Neural cell (in vitro differentiated cells): Measurements from ENCODE around the gene TRPC4AP. TPM values are rescaled to one million over a fixed set of nuclear protein-coding genes. Genes with fewer than 3 reads are reported as not detected.

Experiments
- H2AFZ ChIP-seq: fragments of 200-600, 300-800 bp; sonication (generic), shearing (Covaris generic); 2 replicates; pipeline ENCODE4 v1.6.0; 2014; ENCODE audit warnings: low read depth, mild to moderate bottlenecking, antibody characterized with exemption, low read length, moderate library complexity
- H3F3A ChIP-seq: fragments of 200-600 bp; shearing (Covaris generic); 2 replicates; pipeline ENCODE4 v1.6.1; 2016; ENCODE audit warnings: mild to moderate bottlenecking, moderate library complexity, mixed read lengths, antibody characterized with exemption, low read length; ENCODE audit not compliant: insufficient read depth, poor library complexity, severe bottlenecking
- H3K27ac ChIP-seq: fragments of 200-600, 300-800 bp; sonication (generic), shearing (Covaris generic); 2 replicates; pipeline ENCODE4 v1.5.1; 2014; ENCODE audit warnings: mild to moderate bottlenecking, low read length, moderate library complexity
- H3K27me3 ChIP-seq: fragments of 300-800, 200-600 bp; sonication (generic), shearing (Covaris generic); 2 replicates; pipeline ENCODE4 v1.6.0; 2014; ENCODE audit warnings: mild to moderate bottlenecking, low read depth, low read length, moderate library complexity; ENCODE audit not compliant: insufficient read depth
- H3K36me3 ChIP-seq: fragments of 300-800, 200-600 bp; sonication (generic), shearing (Covaris generic); 2 replicates; pipeline ENCODE4 v1.5.1; 2014; ENCODE audit warnings: mild to moderate bottlenecking, antibody characterized with exemption, low read length, moderate library complexity; ENCODE audit not compliant: insufficient read depth
- H3K4me2 ChIP-seq: fragments of 300-800, 200-600 bp; sonication (generic), shearing (Covaris generic); 2 replicates; pipeline ENCODE4 v1.6.0; 2014; ENCODE audit warnings: mild to moderate bottlenecking, low read length
- H3K4me3 ChIP-seq: fragments of 300-800, 200-600 bp; sonication (generic), shearing (Covaris generic); 2 replicates; pipeline ENCODE4 v1.5.1; 2014; ENCODE audit warnings: mild to moderate bottlenecking, low read length, moderate library complexity
- H3K79me2 ChIP-seq: fragments of 200-600 bp; shearing (Covaris generic); replicated peaks from 2 replicates; pipeline ENCODE4 v1.6.0; 2014; ENCODE audit warnings: mild to moderate bottlenecking, low read length, moderate library complexity; ENCODE audit not compliant: insufficient read depth
- H3K9ac ChIP-seq: fragments of 300-800, 200-600 bp; sonication (generic), shearing (Covaris generic); 2 replicates; pipeline ENCODE4 v1.6.1; 2016; ENCODE audit warnings: mild to moderate bottlenecking, low read length, mixed read lengths
- H3K9me2 ChIP-seq: fragments of 200-600 bp; shearing (Covaris generic); 2 replicates; pipeline ENCODE4 v1.6.1; 2016; ENCODE audit warnings: mild to moderate bottlenecking, low read length, mixed read lengths; ENCODE audit not compliant: insufficient read depth
- H3K9me3 ChIP-seq: fragments of 200-600, 300-800 bp; sonication (generic), shearing (Covaris generic); 2 replicates; pipeline ENCODE4 v1.6.1; 2016; ENCODE audit warnings: mild to moderate bottlenecking, mixed run types, low read length, moderate library complexity, mixed read lengths
- H4K20me1 ChIP-seq: fragments of 200-600 bp; shearing (Covaris generic); 2 replicates; pipeline ENCODE4 v1.6.1; 2016; ENCODE audit warnings: mild to moderate bottlenecking, mixed run types; ENCODE audit not compliant: insufficient read depth
- EP300 ChIP-seq: fragments of 450-650 bp; conservative IDR thresholded peaks from 2 replicates; pipeline ENCODE4 v1.6.1; 2014; ENCODE audit warnings: antibody characterized with exemption, mild to moderate bottlenecking, moderate library complexity; ENCODE audit not compliant: poor library complexity, severe bottlenecking
- EZH2 ChIP-seq: fragments of 200-600, 300-800 bp; shearing (Covaris generic), sonication (generic); IDR thresholded peaks from 2 replicates; pipeline ENCODE4 v1.6.1; 2014; ENCODE audit warnings: antibody characterized with exemption, low read length, borderline replicate concordance, mild to moderate bottlenecking; ENCODE audit not compliant: insufficient read depth, poor library complexity, severe bottlenecking
- MXI1 ChIP-seq: fragments of 450-650 bp; conservative IDR thresholded peaks from 2 replicates; pipeline ENCODE4 v1.6.1; 2014; ENCODE audit warnings: antibody characterized with exemption, mild to moderate bottlenecking; ENCODE audit not compliant: poor library complexity, severe bottlenecking
- POLR2AphosphoS5 ChIP-seq: IDR thresholded peaks from 2 replicates; pipeline ENCODE4 v1.6.1; 2012
- RAD21 ChIP-seq: fragments of 450-650 bp; conservative IDR thresholded peaks from 2 replicates; pipeline ENCODE4 v1.6.1; 2014; ENCODE audit warnings: antibody characterized with exemption, mild to moderate bottlenecking, moderate library complexity
- SMC3 ChIP-seq: fragments of 450-650 bp; conservative IDR thresholded peaks from 2 replicates; pipeline ENCODE4 v1.6.1; 2014; ENCODE audit warnings: antibody characterized with exemption, mild to moderate bottlenecking, moderate library complexity; ENCODE audit not compliant: poor library complexity
- TAF1 ChIP-seq: IDR thresholded peaks from 2 replicates; pipeline ENCODE4 v1.6.1; 2012; ENCODE audit warnings: low read depth
- polyA plus RNA-seq: library from polyadenylated mRNA; depleted of rRNA; stranded (reverse); fragments of >200 nt; gene quantifications from 2 replicates; pipeline ENCODE4 v1.2.3, GENCODE V29; 2014
- TF ChIP-seq, protein P1 (sequence below): fragments of 450-650 bp; IDR thresholded peaks from 2 replicates; pipeline ENCODE4 v1.5.1; 2014; ENCODE audit warnings: antibody characterized with exemption, mild to moderate bottlenecking, moderate library complexity; ENCODE audit not compliant: poor library complexity, severe bottlenecking
- TF ChIP-seq, protein P2 (sequence below): IDR thresholded peaks from 2 replicates; pipeline ENCODE4 v1.6.1; 2012; ENCODE audit warnings: borderline replicate concordance

The TRPC4AP gene
- polyA plus RNA-seq, 1 donor from 2014 or later: 85.9 TPM

DNA sequence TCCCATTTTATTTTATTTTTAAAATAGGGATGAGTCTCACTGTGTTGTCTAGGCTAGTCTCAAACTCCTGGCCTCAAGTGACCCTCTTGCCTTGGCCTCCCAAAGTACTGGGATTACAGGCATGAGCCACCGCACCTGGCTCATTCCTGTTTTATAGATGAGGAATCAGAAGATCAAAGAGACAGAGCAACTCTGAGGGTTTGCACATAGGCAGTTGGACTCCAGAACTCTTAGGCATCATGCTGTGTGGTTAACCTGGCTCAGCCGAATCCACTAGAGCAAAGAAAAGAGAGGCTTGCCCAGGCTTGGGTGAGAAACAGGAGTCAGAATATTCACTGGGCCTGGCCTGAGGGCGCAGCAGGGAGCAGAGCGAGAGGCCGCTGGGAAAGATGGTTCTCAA lies 127.6 kb downstream of the TRPC4AP start:
- Histone ChIP-seq H3K27me3 (no peaks in the 10 kb centered on the region), H3K4me3 (no peak overlapping the region), H3K36me3 (no peaks in the 10 kb centered on the region), H3K79me2 (no peaks in the 10 kb centered on the region), H3F3A (no peaks in the 10 kb centered on the region), H2AFZ (no peak overlapping the region), H3K9me2 (no peaks in the 10 kb centered on the region), H3K9ac (no peak overlapping the region), H4K20me1 (no peaks in the 10 kb centered on the region), H3K9me3 (no peaks in the 10 kb centered on the region), H3K4me2 (no peak overlapping the region), H3K27ac (no peak overlapping the region)
- TF ChIP-seq TAF1 (no peak), EP300 (no peak), RAD21 (no peak), EZH2 (no peak), POLR2AphosphoS5 (no peak), MXI1 (no peak), SMC3 (no peak)
- TF ChIP-seq, protein P1, sequence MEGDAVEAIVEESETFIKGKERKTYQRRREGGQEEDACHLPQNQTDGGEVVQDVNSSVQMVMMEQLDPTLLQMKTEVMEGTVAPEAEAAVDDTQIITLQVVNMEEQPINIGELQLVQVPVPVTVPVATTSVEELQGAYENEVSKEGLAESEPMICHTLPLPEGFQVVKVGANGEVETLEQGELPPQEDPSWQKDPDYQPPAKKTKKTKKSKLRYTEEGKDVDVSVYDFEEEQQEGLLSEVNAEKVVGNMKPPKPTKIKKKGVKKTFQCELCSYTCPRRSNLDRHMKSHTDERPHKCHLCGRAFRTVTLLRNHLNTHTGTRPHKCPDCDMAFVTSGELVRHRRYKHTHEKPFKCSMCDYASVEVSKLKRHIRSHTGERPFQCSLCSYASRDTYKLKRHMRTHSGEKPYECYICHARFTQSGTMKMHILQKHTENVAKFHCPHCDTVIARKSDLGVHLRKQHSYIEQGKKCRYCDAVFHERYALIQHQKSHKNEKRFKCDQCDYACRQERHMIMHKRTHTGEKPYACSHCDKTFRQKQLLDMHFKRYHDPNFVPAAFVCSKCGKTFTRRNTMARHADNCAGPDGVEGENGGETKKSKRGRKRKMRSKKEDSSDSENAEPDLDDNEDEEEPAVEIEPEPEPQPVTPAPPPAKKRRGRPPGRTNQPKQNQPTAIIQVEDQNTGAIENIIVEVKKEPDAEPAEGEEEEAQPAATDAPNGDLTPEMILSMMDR: no peak
- TF ChIP-seq, protein P2, sequence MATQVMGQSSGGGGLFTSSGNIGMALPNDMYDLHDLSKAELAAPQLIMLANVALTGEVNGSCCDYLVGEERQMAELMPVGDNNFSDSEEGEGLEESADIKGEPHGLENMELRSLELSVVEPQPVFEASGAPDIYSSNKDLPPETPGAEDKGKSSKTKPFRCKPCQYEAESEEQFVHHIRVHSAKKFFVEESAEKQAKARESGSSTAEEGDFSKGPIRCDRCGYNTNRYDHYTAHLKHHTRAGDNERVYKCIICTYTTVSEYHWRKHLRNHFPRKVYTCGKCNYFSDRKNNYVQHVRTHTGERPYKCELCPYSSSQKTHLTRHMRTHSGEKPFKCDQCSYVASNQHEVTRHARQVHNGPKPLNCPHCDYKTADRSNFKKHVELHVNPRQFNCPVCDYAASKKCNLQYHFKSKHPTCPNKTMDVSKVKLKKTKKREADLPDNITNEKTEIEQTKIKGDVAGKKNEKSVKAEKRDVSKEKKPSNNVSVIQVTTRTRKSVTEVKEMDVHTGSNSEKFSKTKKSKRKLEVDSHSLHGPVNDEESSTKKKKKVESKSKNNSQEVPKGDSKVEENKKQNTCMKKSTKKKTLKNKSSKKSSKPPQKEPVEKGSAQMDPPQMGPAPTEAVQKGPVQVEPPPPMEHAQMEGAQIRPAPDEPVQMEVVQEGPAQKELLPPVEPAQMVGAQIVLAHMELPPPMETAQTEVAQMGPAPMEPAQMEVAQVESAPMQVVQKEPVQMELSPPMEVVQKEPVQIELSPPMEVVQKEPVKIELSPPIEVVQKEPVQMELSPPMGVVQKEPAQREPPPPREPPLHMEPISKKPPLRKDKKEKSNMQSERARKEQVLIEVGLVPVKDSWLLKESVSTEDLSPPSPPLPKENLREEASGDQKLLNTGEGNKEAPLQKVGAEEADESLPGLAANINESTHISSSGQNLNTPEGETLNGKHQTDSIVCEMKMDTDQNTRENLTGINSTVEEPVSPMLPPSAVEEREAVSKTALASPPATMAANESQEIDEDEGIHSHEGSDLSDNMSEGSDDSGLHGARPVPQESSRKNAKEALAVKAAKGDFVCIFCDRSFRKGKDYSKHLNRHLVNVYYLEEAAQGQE: no peak

DNA sequence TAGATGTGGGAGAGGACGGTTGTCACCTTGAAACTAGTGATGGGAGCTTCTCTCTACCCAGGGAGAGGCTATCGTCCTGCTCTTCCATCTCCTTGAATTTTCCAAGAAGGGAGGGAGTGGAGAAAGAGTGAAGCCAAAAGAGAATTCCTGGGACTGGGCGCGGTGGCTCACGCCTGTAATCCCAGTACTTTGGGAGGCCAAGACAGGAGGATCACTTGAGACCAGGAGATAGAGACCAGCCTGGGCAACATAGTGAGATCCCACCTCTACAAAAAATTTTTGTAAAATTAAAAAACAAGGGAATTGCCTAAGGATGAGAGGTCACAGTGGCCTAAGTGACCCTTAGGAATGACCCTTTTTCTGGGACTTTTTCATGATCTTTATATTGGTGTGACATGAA lies 128.1 kb downstream of the TRPC4AP start:
- Histone ChIP-seq H3K9me3 (no peaks in the 10 kb centered on the region), H3K9ac (no peak overlapping the region), H2AFZ (no peak overlapping the region), H3K79me2 (no peaks in the 10 kb centered on the region), H3K36me3 (no peaks in the 10 kb centered on the region), H3F3A (no peaks in the 10 kb centered on the region), H3K27ac (no peak overlapping the region), H3K4me2 (no peak overlapping the region), H4K20me1 (no peaks in the 10 kb centered on the region), H3K4me3 (no peak overlapping the region), H3K9me2 (no peaks in the 10 kb centered on the region), H3K27me3 (no peaks in the 10 kb centered on the region)
- no peak for TF ChIP-seq EZH2
- no peak for TF ChIP-seq POLR2AphosphoS5
- TF ChIP-seq EP300: no peak
